Left lung (tissue), 14 donors: Measurements from ENCODE around the gene CDHR4. TPM values are rescaled to one million over a fixed set of nuclear protein-coding genes. Genes with fewer than 3 reads are reported as not detected.

Experiments
- ATAC-seq: fragments of 200-7000 bp; cut with Tn5 transposase; one replicate; pipeline ENCODE4 v1.9.1; 2020; ENCODE audit warnings: moderate library complexity
- DNase-seq, 4 donors: peaks; one replicate each; pipeline ENCODE4 v3.0.0-alpha.2; 2013 to 2020
- H3K27ac ChIP-seq, 2 donors: fragments of 200-600 bp; sonication (generic) in 1 of 2; one replicate each; pipeline versions ENCODE4 v1.5.0 to v1.8.0; 2020 to 2021
- H3K27me3 ChIP-seq, 2 donors: fragments of 200-600 bp; sonication (generic) in 1 of 2; one replicate each; pipeline versions ENCODE4 v1.5.0 to v1.8.0; 2020 to 2021
- H3K36me3 ChIP-seq, 2 donors: fragments of 200-600 bp; sonication (generic) in 1 of 2; one replicate each; pipeline versions ENCODE4 v1.5.0 to v1.8.0; 2020 to 2021
- H3K4me1 ChIP-seq, 2 donors: fragments of 200-600 bp; one replicate each; pipeline ENCODE4 v1.8.0; 2021
- H3K4me3 ChIP-seq, 2 donors: fragments of 200-600 bp; sonication (generic) in 1 of 2; one replicate each; pipeline versions ENCODE4 v1.5.0 to v1.8.0; 2020 to 2021; ENCODE audit warnings: mild to moderate bottlenecking in 1 of 2
- H3K9me3 ChIP-seq, 2 donors: fragments of 200-600 bp; sonication (generic) in 1 of 2; one replicate each; pipeline versions ENCODE4 v1.5.0 to v1.8.0; 2020 to 2021
- CTCF ChIP-seq, 2 donors: fragments of 200-600 bp; sonication (generic) in 1 of 2; IDR thresholded peaks; one replicate each; pipeline versions ENCODE4 v1.5.0 to v1.8.0; 2021; ENCODE audit warnings: antibody characterized with exemption in 2 of 2
- intact Hi-C, 2 donors: fragments of 100-400 bp; cut with DNase I; formaldehyde crosslinking; loops; one replicate each; pipeline versions ENCODE4 v1.11.2 to v1.14.2; 2022
- long read RNA-seq, 12 donors: library from polyadenylated mRNA in 2 of 12; unstranded in 2 of 12; transcript quantifications; one replicate each; pipeline ENCODE4 v2.0.0 and lab custom pipeline, GENCODE V29; 2019 to 2026
- polyA plus RNA-seq, 6 donors: library from polyadenylated mRNA; unstranded; fragments of 120-200 nt; gene quantifications; one replicate each; pipeline ENCODE4 v1.2.1, GENCODE V29; 2013; ENCODE audit not compliant: insufficient read length in 6 of 6
- total RNA-seq, 2 donors: library from RNA; stranded (reverse); fragmentation: NEBNext Ultra II Directional; extraction: Animal tissue kit (Norgen Biotek cat#: 25700); gene quantifications; one replicate each; pipeline ENCODE4 v1.2.1, GENCODE V29; 2021
- donor health status: DM: no; HTN: yes; CAD: no.
- donor health status: DM: no; HTN: no; CAD: no.

CDHR4 gene, protein sequence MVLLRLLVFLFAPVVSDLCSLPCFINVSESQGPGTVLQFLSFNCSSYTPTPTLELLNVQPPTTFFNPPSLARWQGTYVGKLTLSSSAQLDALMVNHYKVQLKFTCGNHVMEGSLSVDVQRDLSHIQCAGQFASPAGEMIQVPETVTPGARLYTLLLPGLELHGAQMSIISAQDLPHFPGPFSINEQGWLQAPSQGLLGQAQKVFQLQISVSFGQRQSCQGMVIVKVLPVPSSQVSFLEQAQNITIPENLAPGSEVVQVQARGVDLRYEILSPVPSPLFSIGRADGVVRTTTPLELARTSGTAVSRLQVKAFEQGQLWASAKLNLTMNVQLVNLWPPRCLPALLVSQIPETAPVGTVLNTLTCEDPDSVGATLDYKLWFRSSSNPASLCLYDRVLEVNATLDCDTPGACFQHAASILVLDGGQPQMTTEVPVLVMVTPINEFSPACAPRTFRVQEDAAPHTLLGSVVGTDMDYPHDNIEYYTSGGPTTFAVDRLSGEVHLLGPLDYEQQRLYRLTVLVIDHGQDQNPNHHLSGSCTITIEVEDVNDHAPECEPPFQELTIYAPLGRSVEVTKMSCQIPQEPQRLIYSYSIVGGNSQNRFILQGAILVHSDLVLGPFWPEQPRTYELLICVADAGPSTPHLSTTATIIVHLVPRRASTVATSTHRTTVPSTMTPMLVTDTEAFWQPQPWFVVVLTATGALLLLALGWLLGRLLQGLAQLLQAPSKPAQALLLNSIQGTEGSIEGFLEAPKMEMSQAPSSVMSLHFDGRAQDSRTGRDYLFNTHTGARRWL
- total RNA-seq = 1 to 10 TPM in 1 of 2 donors, under 1 TPM in 1; 0.20 to 6.1 TPM
- 1 to 10 TPM in 5 of 6 donors, under 1 TPM in 1; 0.56 to 6.5 (median 3.8) TPM for polyA plus RNA-seq
- long read RNA-seq, donor 1, partial matches to known transcripts = 0 of 2 reads
- long read RNA-seq, donor 1, other reads (novel, unspliced or antisense) = 0 of 2 reads
- long read RNA-seq, donor 2 = 0 reads
- long read RNA-seq, donor 3 = 0 reads
- long read RNA-seq, donor 4 = 0 reads
- long read RNA-seq, donor 5, partial matches to known transcripts = 0 of 1 reads
- long read RNA-seq, donor 5, other reads (novel, unspliced or antisense) = 0 of 1 reads
- long read RNA-seq, donor 6 = 0 reads
- long read RNA-seq, donor 7 = 0 reads
- long read RNA-seq, donor 8 = 0 reads
- long read RNA-seq, donor 9 = 0 reads
- long read RNA-seq, donor 10, partial matches to known transcripts = 1 of 1 reads
- long read RNA-seq, donor 10, other reads (novel, unspliced or antisense) = 0 of 1 reads
- long read RNA-seq, donor 11 = 0 reads
- long read RNA-seq, donor 12 = 0 reads

DNA sequence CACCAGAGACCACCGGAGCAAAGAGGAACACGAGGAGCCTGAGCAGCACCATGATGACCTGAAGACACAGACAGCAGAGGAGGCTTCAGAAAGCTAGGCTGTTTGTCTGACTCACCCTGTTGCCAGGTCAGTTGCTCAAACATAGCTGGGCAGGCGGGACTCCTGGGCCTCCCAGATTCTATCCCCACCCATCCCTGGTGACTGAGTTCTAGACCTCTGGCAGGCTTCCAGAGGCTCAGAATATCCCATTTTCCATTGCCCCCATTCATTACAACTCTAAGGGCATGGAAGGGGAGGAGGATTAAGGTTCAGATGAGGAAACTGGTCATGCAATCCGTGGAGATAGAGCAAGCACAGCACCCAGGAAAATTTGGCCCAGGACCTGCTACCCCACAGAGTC is at the start of gene CDHR4:
TSS of gene CDHR4 (minus strand) at position 113 of the 400 bp plus-strand sequence. CDS start at position 52, 61 bp downstream.
- Histone ChIP-seq H3K9me3 (no peaks in the 10 kb centered on the region), H3K36me3 (no peaks in the 10 kb centered on the region), H3K27me3 (no peaks in the 10 kb centered on the region), H3K4me3 (no peak within 1 kb of the TSS), H3K27ac (no peak within 1 kb of the TSS), H3K4me1 (peaks cover 6 to 14% of the 10 kb centered on the region in 2 donors)
- intact Hi-C loops = loop anchor here in 1 of 2 donors (5.0 kb wide), 1 partner anchor 38 kb away; no protein-coding TSS in a partner anchor
- TF ChIP-seq CTCF (IDR thresholded peaks at IDR 0.05) = no peak
- DNase-seq = no peak
- ATAC-seq = no peak

DNA sequence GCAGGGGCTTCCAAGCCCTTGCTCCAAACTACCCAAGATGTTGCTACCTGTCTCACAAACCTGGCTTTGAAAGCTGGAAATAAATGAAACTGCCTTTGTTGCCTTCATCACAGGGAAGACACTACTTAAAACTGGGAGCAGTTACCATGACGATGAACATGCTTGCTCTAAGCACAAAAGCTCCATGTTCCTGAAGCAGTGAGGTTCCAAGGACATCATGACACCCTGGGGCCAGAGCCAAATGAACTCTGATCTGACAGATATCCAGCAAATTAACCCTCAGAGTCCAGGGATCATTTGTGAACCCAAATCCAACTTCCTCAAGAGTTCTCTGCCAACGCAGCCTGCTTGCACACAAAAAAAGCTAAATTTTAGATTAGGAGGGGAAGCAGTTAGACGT is 46.0 kb upstream of the CDHR4 start:
- intact Hi-C loops = no loop called here
- TF ChIP-seq CTCF (IDR thresholded peaks at IDR 0.05) = no peak
- H3K27ac ChIP-seq = no peak overlapping the region
- DNase-seq (no peak), ATAC-seq (no peak)
- no peaks in the 10 kb centered on the region for H3K9me3 ChIP-seq
- H3K36me3 ChIP-seq = peaks cover 0 to 8% of the 10 kb centered on the region in 2 donors
- no peak overlapping the region for H3K4me3 ChIP-seq
- no peaks in the 10 kb centered on the region for H3K27me3 ChIP-seq
- no peaks in the 10 kb centered on the region for H3K4me1 ChIP-seq

DNA sequence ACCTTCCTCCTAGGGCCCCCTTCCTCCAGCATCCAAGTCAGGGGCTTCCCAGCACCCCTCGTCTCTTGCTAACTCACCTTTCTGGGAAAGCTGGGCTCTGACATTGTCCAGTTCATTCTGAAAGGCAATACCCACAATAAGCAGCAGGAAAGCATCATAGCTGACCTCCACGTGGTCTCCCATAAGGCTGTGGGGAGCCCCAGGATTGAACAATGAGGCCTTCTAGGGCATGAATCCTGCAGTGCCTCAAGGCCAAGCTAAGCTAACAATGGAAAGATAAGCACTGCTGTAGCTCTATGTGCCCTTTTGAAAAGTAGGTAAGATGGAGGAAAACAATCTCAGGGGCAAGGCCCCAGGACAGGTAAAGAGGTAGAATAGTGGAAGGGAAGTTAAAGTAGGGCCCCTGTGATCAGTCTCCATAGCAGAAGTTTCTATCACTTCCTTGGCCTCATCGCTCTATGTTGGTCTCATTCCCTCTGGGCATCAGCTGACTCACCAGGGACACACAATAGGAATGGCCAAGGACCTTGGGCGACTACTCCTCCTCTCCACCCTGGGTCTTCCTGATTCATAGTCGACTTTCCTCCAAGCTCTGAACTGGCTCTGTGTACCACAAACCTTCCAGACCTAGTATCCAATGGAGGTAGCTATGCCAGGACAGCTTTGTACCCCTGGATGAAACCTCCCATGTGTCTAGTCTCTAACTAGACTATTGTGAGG is 45.0 kb upstream of the CDHR4 start:
- no peaks in the 10 kb centered on the region for H3K4me1 ChIP-seq
- no peak for ATAC-seq
- no peak for DNase-seq
- peaks cover 0 to 8% of the 10 kb centered on the region in 2 donors for H3K36me3 ChIP-seq
- H3K27me3 ChIP-seq = no peaks in the 10 kb centered on the region
- H3K27ac ChIP-seq = no peak overlapping the region
- intact Hi-C loops = no loop called here
- H3K4me3 ChIP-seq = no peak overlapping the region
- H3K9me3 ChIP-seq = no peaks in the 10 kb centered on the region
- no peak for TF ChIP-seq CTCF (IDR thresholded peaks at IDR 0.05)

DNA sequence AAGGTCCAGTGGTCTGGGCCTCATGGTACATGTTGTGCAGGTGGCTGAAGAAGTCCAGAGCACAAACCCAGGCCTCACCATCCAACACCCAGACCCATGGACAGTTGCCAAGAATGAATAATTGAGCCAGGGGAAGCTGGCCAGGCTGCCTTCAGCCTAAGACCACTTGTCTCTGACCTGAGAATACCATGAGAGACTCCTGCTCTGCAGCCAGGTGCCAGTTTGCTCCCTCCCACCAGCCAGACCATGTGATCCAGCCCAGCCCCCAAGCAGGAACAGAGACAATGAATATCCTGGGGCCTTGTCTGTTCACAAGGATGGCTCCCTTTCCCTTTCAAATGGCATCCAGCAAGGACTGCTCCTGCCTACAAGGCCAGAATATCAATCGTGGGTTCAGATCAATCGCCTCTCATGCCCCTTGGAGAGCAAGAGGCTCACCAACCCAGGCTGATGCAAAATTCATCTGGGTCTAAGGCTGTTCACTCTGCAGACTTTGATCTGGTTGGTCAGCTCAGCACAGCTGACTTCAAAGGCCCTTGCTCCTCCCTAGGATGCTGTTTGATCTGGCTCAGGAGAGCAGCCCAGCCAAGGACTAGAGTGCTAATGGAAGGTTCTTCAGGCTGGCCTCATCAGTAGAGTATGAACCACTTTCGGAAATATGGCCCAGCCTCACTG is 43.3 kb upstream of the CDHR4 start:
- peaks cover 0 to 8% of the 10 kb centered on the region in 2 donors for H3K36me3 ChIP-seq
- no peak for DNase-seq
- intact Hi-C loops = no loop called here
- ATAC-seq = no peak
- no peaks in the 10 kb centered on the region for H3K9me3 ChIP-seq
- H3K27ac ChIP-seq = no peak overlapping the region
- peaks cover 0 to 2% of the 10 kb centered on the region in 2 donors for H3K4me1 ChIP-seq
- H3K4me3 ChIP-seq = no peak overlapping the region
- H3K27me3 ChIP-seq = no peaks in the 10 kb centered on the region
- no peak for TF ChIP-seq CTCF (IDR thresholded peaks at IDR 0.05)
